HL-60/S4 treated with retinoic acid at 250 ng/mL for 4 days and 3 days (cell line): Measurements from ENCODE around the gene RASA4B.
"Not testable (repeated sequence)": the region's sequence is repeated elsewhere in the genome, so short reads cannot be mapped to it uniquely, and the experiment has no call there.

Experiments used
- in situ Hi-C: fragments of 300-500 bp; cut with MboI; formaldehyde crosslinking; loops from 2 replicates; pipeline ENCODE4 v1.7.0; 2022; ENCODE audit warnings: low sequenced_read_pairs

RASA4B gene

GRCh38 chr7:102511860-102512522 is 5.6 kb downstream of the RASA4B start:
- in situ Hi-C loops = not testable (repeated sequence)

- in situ Hi-C loops = not testable (repeated sequence)
Measured at GRCh38 chr7:102510575-102510974, 7.0 kb downstream of the RASA4B start.

GRCh38 chr7:102507410-102508088 is 10.0 kb downstream of the RASA4B start:
- in situ Hi-C loops = not testable (repeated sequence)

GRCh38 chr7:102505298-102506185 is 12.0 kb downstream of the RASA4B start:
- in situ Hi-C loops = not testable (repeated sequence)

GRCh38 chr7:102503141-102503540 is 14.4 kb downstream of the RASA4B start:
- in situ Hi-C loops = not testable (repeated sequence)

- in situ Hi-C loops = not testable (repeated sequence)
Measured at GRCh38 chr7:102498321-102498720, 19.3 kb downstream of the RASA4B start.

GRCh38 chr7:102497308-102497707 is 20.3 kb downstream of the RASA4B start:
- in situ Hi-C loops = not testable (repeated sequence)

GRCh38 chr7:102496861-102497260 is 20.7 kb downstream of the RASA4B start:
- in situ Hi-C loops = not testable (repeated sequence)

GRCh38 chr7:102494473-102495149 is 23.0 kb downstream of the RASA4B start:
- in situ Hi-C loops = not testable (repeated sequence)

GRCh38 chr7:102494026-102494425 is 23.6 kb downstream of the RASA4B start:
- in situ Hi-C loops = not testable (repeated sequence)

- in situ Hi-C loops = not testable (repeated sequence)
Measured at GRCh38 chr7:102493220-102493935, 24.2 kb downstream of the RASA4B start.

GRCh38 chr7:102490529-102491075 is 27.0 kb downstream of the RASA4B start:
- in situ Hi-C loops = not testable (repeated sequence)

GRCh38 chr7:102484317-102484716 is 33.3 kb downstream of the RASA4B start:
- in situ Hi-C loops = not testable (repeated sequence)

- in situ Hi-C loops = not testable (repeated sequence)
Measured at GRCh38 chr7:102481962-102482361, 35.6 kb downstream of the RASA4B start.

- in situ Hi-C loops = not testable (repeated sequence)
Measured at GRCh38 chr7:102479982-102480637, 37.5 kb downstream of the RASA4B start.

GRCh38 chr7:102479209-102479584 is 38.4 kb downstream of the RASA4B start:
- in situ Hi-C loops = not testable (repeated sequence)

GRCh38 chr7:102478314-102479208 is 39.0 kb downstream of the RASA4B start, which contains the start of gene POLR2J:
Gene POLR2J (minus strand): TSS chr7:102478922. CDS start chr7:102478860, 62 bp downstream.
- in situ Hi-C loops = not testable (repeated sequence)

- in situ Hi-C loops = not testable (repeated sequence)
Measured at GRCh38 chr7:102474736-102475435, 42.7 kb downstream of the RASA4B start.
